HepG2 (cell line): ENCODE data around the gene ATP5F1E. TPM values are rescaled to one million over a fixed set of nuclear protein-coding genes. Genes with fewer than 3 reads are reported as not detected.

Experiments used
- FOXM1 ChIP-seq: sonication (generic); formaldehyde crosslinking; IDR thresholded peaks from 2 replicates; pipeline ENCODE4 v1.5.0; 2020; ENCODE audit warnings: missing genetic modification reagents
- HOXD1 ChIP-seq: sonication (generic); formaldehyde crosslinking; IDR thresholded peaks from 2 replicates; pipeline ENCODE4 v1.5.0; 2020; ENCODE audit warnings: missing genetic modification reagents
- JUNB ChIP-seq: sonication (generic); formaldehyde crosslinking; IDR thresholded peaks from 2 replicates; pipeline ENCODE4 v1.8.0; 2022; ENCODE audit warnings: missing genetic modification reagents, mild to moderate bottlenecking, borderline replicate concordance
- MYC ChIP-seq: sonication (generic); formaldehyde crosslinking; IDR thresholded peaks from 2 replicates; pipeline ENCODE4 v1.9.0; 2021; ENCODE audit warnings: missing genetic modification reagents, borderline replicate concordance
- NR1H2 ChIP-seq: sonication (generic); formaldehyde crosslinking; IDR thresholded peaks from 2 replicates; pipeline ENCODE4 v1.8.1; 2022; ENCODE audit warnings: low read depth, missing genetic modification reagents, borderline replicate concordance
- ONECUT2 ChIP-seq: sonication (generic); formaldehyde crosslinking; IDR thresholded peaks from 2 replicates; pipeline ENCODE4 v1.4.0; 2020; ENCODE audit warnings: missing genetic modification reagents
- RFX3 ChIP-seq: IDR thresholded peaks from 2 replicates; pipeline ENCODE4 v1.6.1; 2016; ENCODE audit warnings: missing biosample characterization, missing genetic modification reagents
- TOPORS ChIP-seq: sonication (generic); formaldehyde crosslinking; IDR thresholded peaks from 2 replicates; pipeline ENCODE4 v1.8.0; 2023; ENCODE audit warnings: mild to moderate bottlenecking, missing genetic modification reagents
- ZMYM2 ChIP-seq: sonication (generic); formaldehyde crosslinking; IDR thresholded peaks from 2 replicates; pipeline ENCODE4 v1.8.0; 2022; ENCODE audit warnings: mild to moderate bottlenecking, missing genetic modification reagents
- ZNF17 ChIP-seq: sonication (generic); formaldehyde crosslinking; IDR thresholded peaks from 2 replicates; pipeline ENCODE4 v1.5.0; 2020; ENCODE audit warnings: mild to moderate bottlenecking, missing genetic modification reagents
- ZNF274 ChIP-seq: sonication (generic); formaldehyde crosslinking; IDR thresholded peaks from 2 replicates; pipeline ENCODE4 v1.5.1; 2020; ENCODE audit warnings: mild to moderate bottlenecking, missing genetic modification reagents
- ZNF510 ChIP-seq: sonication (generic); formaldehyde crosslinking; IDR thresholded peaks from 2 replicates; pipeline ENCODE4 v1.4.0; 2020; ENCODE audit warnings: low read depth, mild to moderate bottlenecking, missing genetic modification reagents
- ZNF567 ChIP-seq: sonication (generic); formaldehyde crosslinking; IDR thresholded peaks from 2 replicates; pipeline ENCODE4 v1.8.1; 2023; ENCODE audit warnings: mild to moderate bottlenecking, missing genetic modification reagents, borderline replicate concordance
- ZNF879 ChIP-seq: sonication (generic); formaldehyde crosslinking; IDR thresholded peaks from 2 replicates; pipeline ENCODE4 v1.8.1; 2023; ENCODE audit warnings: missing genetic modification reagents
- ZSCAN12 ChIP-seq: sonication (generic); formaldehyde crosslinking; IDR thresholded peaks from 2 replicates; pipeline ENCODE4 v1.9.0; 2021; ENCODE audit warnings: mild to moderate bottlenecking, missing genetic modification reagents
- ZSCAN20 ChIP-seq: sonication (generic); formaldehyde crosslinking; IDR thresholded peaks from 2 replicates; pipeline ENCODE4 v1.4.0; 2020; ENCODE audit warnings: missing genetic modification reagents, mild to moderate bottlenecking, borderline replicate concordance
- polyA plus RNA-seq, 8 experiments: library from polyadenylated mRNA; depleted of rRNA in 3 of 8; stranded (reverse) in 7 of 8; unstranded in 1 of 8; fragments of >200 nt; fragmentation: Illumina TruSeq in 4 of 8; extraction: Trizol in 4 of 8; gene quantifications; 2 replicates each; pipeline versions ENCODE4 v1.2.1 to v1.2.3, GENCODE V29; 2011 to 2016; ENCODE audit warnings: low read depth in 4 of 8, missing spikeins in 1 of 8, mixed read lengths in 1 of 8; ENCODE audit not compliant: insufficient read depth in 1 of 8
- total RNA-seq, 5 experiments: library from RNA; depleted of rRNA; stranded (reverse); fragments of >200 nt; fragmentation: Illumina TruSeq; extraction: Trizol; gene quantifications; 2 replicates each; pipeline ENCODE4 v1.2.3, GENCODE V29; 2016; ENCODE audit warnings: low read depth in 1 of 5
- TF ChIP-seq, protein P1 (sequence below): sonication (generic); formaldehyde crosslinking; conservative IDR thresholded peaks from 2 replicates; pipeline ENCODE4 v1.8.0; 2022; ENCODE audit warnings: missing genetic modification reagents
- TF ChIP-seq, protein P2 (sequence below): sonication (generic); formaldehyde crosslinking; IDR thresholded peaks from 2 replicates; pipeline ENCODE4 v1.5.0; 2020; ENCODE audit warnings: mild to moderate bottlenecking, missing genetic modification reagents, moderate library complexity
- TF ChIP-seq, protein P3 (sequence below): IDR thresholded peaks from 2 replicates; pipeline ENCODE4 v1.6.1; 2016
- TF ChIP-seq, protein P4 (sequence below): sonication (generic); formaldehyde crosslinking; IDR thresholded peaks from 2 replicates; pipeline ENCODE4 v1.4.0; 2020; ENCODE audit warnings: missing genetic modification reagents

Gene ATP5F1E
- total and polyA plus RNA-seq, 2 of the 13 experiments (the other 11 are each of a cell fraction or from before 2014, with no cell fraction given), result 121 to 134 TPM

- TF ChIP-seq, protein P1, sequence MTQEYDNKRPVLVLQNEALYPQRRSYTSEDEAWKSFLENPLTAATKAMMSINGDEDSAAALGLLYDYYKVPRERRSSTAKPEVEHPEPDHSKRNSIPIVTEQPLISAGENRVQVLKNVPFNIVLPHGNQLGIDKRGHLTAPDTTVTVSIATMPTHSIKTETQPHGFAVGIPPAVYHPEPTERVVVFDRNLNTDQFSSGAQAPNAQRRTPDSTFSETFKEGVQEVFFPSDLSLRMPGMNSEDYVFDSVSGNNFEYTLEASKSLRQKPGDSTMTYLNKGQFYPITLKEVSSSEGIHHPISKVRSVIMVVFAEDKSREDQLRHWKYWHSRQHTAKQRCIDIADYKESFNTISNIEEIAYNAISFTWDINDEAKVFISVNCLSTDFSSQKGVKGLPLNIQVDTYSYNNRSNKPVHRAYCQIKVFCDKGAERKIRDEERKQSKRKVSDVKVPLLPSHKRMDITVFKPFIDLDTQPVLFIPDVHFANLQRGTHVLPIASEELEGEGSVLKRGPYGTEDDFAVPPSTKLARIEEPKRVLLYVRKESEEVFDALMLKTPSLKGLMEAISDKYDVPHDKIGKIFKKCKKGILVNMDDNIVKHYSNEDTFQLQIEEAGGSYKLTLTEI (CRISPR knock-in tag), result no peak
- TF ChIP-seq FOXM1 (CRISPR knock-in tag), result no peak
- TF ChIP-seq, protein P2, sequence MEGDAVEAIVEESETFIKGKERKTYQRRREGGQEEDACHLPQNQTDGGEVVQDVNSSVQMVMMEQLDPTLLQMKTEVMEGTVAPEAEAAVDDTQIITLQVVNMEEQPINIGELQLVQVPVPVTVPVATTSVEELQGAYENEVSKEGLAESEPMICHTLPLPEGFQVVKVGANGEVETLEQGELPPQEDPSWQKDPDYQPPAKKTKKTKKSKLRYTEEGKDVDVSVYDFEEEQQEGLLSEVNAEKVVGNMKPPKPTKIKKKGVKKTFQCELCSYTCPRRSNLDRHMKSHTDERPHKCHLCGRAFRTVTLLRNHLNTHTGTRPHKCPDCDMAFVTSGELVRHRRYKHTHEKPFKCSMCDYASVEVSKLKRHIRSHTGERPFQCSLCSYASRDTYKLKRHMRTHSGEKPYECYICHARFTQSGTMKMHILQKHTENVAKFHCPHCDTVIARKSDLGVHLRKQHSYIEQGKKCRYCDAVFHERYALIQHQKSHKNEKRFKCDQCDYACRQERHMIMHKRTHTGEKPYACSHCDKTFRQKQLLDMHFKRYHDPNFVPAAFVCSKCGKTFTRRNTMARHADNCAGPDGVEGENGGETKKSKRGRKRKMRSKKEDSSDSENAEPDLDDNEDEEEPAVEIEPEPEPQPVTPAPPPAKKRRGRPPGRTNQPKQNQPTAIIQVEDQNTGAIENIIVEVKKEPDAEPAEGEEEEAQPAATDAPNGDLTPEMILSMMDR (CRISPR knock-in tag), result peak; percentile 12; the same call in 1 of the 2 replicates
- no peak for TF ChIP-seq TOPORS
- 0 out of 2 replicates have a peak, but pooled peaks have one; percentile 28 for TF ChIP-seq ZSCAN12 (CRISPR knock-in tag)
- peak; percentile 74; the same call in 1 of the 2 replicates for TF ChIP-seq MYC
- no peak for TF ChIP-seq HOXD1 (CRISPR knock-in tag)
- peak; percentile 70; the same call in 1 of the 2 replicates for TF ChIP-seq NR1H2 (CRISPR knock-in tag)
- TF ChIP-seq, protein P3, sequence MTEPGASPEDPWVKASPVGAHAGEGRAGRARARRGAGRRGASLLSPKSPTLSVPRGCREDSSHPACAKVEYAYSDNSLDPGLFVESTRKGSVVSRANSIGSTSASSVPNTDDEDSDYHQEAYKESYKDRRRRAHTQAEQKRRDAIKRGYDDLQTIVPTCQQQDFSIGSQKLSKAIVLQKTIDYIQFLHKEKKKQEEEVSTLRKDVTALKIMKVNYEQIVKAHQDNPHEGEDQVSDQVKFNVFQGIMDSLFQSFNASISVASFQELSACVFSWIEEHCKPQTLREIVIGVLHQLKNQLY (CRISPR knock-in tag), result no peak
- 0 out of 2 replicates have a peak, but pooled peaks have one; percentile 11 for TF ChIP-seq JUNB
- TF ChIP-seq ZNF567, result no peak
- TF ChIP-seq ZNF510 (CRISPR knock-in tag), result no peak
- no peak for TF ChIP-seq RFX3 (CRISPR knock-in tag)
- peak; percentile 76; the same call in 1 of the 2 replicates for TF ChIP-seq ZNF274 (CRISPR knock-in tag)
- TF ChIP-seq ZNF879 (CRISPR knock-in tag), result no peak
- TF ChIP-seq ZNF17 (CRISPR knock-in tag), result no peak
- TF ChIP-seq ZSCAN20 (CRISPR knock-in tag), result peak; percentile 22; the same call in 1 of the 2 replicates
- TF ChIP-seq ONECUT2 (CRISPR knock-in tag), result no peak; the same call in 1 of the 2 replicates
- TF ChIP-seq, protein P4, sequence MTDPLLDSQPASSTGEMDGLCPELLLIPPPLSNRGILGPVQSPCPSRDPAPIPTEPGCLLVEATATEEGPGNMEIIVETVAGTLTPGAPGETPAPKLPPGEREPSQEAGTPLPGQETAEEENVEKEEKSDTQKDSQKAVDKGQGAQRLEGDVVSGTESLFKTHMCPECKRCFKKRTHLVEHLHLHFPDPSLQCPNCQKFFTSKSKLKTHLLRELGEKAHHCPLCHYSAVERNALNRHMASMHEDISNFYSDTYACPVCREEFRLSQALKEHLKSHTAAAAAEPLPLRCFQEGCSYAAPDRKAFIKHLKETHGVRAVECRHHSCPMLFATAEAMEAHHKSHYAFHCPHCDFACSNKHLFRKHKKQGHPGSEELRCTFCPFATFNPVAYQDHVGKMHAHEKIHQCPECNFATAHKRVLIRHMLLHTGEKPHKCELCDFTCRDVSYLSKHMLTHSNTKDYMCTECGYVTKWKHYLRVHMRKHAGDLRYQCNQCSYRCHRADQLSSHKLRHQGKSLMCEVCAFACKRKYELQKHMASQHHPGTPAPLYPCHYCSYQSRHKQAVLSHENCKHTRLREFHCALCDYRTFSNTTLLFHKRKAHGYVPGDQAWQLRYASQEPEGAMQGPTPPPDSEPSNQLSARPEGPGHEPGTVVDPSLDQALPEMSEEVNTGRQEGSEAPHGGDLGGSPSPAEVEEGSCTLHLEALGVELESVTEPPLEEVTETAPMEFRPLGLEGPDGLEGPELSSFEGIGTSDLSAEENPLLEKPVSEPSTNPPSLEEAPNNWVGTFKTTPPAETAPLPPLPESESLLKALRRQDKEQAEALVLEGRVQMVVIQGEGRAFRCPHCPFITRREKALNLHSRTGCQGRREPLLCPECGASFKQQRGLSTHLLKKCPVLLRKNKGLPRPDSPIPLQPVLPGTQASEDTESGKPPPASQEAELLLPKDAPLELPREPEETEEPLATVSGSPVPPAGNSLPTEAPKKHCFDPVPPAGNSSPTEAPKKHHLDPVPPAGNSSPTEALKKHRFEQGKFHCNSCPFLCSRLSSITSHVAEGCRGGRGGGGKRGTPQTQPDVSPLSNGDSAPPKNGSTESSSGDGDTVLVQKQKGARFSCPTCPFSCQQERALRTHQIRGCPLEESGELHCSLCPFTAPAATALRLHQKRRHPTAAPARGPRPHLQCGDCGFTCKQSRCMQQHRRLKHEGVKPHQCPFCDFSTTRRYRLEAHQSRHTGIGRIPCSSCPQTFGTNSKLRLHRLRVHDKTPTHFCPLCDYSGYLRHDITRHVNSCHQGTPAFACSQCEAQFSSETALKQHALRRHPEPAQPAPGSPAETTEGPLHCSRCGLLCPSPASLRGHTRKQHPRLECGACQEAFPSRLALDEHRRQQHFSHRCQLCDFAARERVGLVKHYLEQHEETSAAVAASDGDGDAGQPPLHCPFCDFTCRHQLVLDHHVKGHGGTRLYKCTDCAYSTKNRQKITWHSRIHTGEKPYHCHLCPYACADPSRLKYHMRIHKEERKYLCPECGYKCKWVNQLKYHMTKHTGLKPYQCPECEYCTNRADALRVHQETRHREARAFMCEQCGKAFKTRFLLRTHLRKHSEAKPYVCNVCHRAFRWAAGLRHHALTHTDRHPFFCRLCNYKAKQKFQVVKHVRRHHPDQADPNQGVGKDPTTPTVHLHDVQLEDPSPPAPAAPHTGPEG (CRISPR knock-in tag), result no peak; the same call in 1 of the 2 replicates
- TF ChIP-seq ZMYM2 (CRISPR knock-in tag), result no peak
Measured at GRCh38 chr20:59042151-59042795, 10.1 kb upstream of the ATP5F1E start, which contains the start of gene PRELID3B (continued).
